Subcutaneous adipose tissue (tissue), 4 donors: ENCODE results near the gene WDR7. TPM values are rescaled to one million over a fixed set of nuclear protein-coding genes. Genes with fewer than 3 reads are reported as not detected.

Source experiments
- total RNA-seq, 4 donors: library from RNA; depleted of rRNA; stranded (reverse); fragments of >200 nt; gene quantifications; one replicate each; pipeline ENCODE4 v1.1.0, GENCODE V29; 2016
- TF ChIP-seq, protein P1 (sequence below): fragments of 450-650 bp; IDR thresholded peaks from one replicate; pipeline ENCODE4 v1.5.1; 2016; ENCODE audit warnings: low read depth, mild to moderate bottlenecking, control low read depth, antibody characterized with exemption, moderate library complexity

The WDR7 gene
- total RNA-seq, 4 donors from 2014 or later = 28.7 to 46.1 (median 37.4) TPM

DNA sequence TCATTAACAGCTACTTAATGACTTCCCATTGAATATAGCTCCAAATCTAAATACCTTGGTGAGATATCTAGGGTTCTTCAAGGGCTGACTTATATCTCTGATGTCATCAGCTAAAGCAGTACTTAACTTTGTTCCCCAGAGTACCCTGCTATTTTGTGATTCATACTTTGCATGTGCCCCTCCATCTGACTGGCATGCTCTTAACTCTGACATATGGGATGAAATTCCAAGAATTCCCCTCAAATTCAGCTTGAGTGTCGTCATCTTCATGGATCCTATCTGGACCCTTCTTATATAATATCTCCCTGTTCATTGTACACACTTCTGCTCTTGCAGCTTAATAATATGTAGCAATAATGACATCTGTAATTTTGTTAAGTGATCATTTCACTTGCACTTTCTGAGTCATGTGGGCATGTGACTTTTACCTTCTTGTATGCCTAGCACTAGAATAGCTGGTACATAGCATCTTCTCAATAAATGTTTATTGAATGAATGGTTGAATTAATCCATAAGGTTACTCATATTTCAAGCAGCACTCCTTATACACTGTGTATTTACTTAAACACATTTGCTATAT lies 172.9 kb downstream of the WDR7 start:
- TF ChIP-seq, protein P1, sequence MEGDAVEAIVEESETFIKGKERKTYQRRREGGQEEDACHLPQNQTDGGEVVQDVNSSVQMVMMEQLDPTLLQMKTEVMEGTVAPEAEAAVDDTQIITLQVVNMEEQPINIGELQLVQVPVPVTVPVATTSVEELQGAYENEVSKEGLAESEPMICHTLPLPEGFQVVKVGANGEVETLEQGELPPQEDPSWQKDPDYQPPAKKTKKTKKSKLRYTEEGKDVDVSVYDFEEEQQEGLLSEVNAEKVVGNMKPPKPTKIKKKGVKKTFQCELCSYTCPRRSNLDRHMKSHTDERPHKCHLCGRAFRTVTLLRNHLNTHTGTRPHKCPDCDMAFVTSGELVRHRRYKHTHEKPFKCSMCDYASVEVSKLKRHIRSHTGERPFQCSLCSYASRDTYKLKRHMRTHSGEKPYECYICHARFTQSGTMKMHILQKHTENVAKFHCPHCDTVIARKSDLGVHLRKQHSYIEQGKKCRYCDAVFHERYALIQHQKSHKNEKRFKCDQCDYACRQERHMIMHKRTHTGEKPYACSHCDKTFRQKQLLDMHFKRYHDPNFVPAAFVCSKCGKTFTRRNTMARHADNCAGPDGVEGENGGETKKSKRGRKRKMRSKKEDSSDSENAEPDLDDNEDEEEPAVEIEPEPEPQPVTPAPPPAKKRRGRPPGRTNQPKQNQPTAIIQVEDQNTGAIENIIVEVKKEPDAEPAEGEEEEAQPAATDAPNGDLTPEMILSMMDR = no peak

DNA sequence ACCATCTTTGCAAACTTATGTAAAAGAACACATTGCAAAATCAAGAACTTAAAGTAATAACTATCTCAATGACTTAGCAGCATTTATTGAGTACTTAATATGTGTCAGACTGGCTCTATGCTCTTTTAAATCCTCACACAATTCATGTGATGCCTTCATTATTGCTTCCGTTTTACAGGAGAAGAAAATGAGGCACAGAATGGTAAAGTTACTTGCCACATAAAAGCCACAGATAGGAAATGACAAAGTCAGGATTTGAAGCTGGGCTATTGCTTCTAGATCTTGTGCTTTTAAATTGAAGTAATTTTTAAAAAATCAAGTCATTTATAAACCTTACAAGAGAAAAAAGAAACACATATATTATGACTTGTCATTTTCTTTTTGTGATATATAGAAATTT lies 174.2 kb downstream of the WDR7 start:
- TF ChIP-seq, protein P1 = no peak

DNA sequence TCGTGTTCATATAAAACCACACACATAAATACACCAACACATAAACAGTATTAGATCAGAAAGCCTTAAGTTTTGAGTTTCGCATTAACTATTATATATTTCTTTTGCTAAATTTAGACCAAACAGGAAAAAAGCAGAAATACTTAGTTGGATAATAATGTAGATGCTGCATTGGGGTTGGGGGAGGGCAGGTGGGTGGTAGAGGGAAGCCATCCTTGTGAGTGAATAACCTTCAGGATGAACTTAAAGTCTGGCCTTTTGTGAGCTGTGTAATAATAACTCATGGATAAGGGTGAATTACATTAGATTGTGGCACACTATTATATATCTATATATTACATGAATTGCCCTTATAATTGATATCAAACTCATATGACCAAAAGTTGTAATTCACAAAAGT lies 174.7 kb downstream of the WDR7 start:
- TF ChIP-seq, protein P1 = no peak

GRCh38 chr18:56831988-56832387 lies 180.8 kb downstream of the WDR7 start:
- TF ChIP-seq, protein P1 = no peak

DNA sequence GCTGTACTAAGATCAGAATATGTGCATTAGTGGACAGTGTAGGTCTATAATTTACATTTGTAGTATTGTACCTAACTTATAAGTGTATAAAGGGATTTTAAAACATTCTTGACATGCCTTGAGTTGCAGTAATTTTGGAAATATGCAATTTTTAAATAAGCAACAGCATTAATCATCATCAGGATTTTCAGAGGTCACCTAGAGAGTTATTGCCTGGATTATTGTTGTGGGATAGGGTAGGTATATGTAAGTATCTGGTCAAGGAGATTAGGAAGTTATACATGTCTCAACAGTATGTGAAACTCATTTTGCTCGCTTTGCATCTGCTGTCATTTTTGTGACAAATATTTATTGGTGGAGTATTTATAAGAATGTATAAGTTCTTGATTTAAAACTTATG lies 184.2 kb downstream of the WDR7 start:
- TF ChIP-seq, protein P1 = no peak

GRCh38 chr18:56836173-56836572 lies 185.0 kb downstream of the WDR7 start:
- TF ChIP-seq, protein P1 = no peak

GRCh38 chr18:56841836-56842235 lies 190.7 kb downstream of the WDR7 start:
- TF ChIP-seq, protein P1 = no peak
